NCI-H146 treated with DMSO at 0.1 percent for 48 hours (cell line): ENCODE results near the gene ZSCAN2.

ENCODE experiments used
- DNase-seq: peaks from one replicate; lab custom pipeline; 2025; ENCODE audit not compliant: unreplicated experiment; lab: John Stamatoyannopoulos, UW

ZSCAN2 gene

DNA sequence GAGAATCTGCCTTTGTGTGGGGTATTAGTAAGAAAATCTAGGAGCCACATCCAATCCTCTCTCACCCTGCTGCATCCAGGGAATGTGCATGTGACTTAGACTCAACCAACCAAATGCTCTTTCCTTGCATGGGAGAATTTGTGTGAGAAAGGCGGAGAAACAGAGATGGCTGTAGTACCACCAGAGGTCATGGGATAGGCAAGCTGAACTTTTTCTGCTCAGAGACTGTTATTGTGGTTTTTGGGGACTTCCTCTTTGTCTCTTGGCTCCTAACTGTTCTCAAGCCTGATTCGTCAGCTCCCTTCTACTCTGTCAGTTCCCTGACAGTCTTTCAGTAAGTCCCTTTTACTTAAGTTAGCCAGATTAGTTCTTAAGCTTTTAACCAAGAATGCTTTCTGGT is 2.6 kb upstream of the ZSCAN2 start:
- DNase-seq = no peak

DNA sequence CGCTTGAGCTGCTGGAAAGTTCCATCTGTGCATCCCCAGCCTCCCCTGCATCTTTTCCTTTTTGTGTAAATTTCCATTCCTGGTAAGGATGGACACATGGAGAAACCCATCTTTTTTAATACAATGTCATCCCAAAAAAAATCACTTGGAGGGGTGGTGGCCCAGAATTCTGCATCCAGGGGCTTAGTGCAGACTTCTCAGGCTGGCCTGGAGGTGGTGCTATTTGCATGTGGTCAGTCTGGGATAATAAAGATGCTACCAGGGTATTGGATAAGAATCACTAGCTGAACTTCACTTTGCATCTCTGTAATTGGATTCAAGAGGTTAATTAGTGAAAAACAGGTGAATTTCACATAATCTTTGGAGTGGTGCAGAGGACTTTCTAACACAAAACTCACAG is 1.8 kb upstream of the ZSCAN2 start:
- no peak for DNase-seq

- DNase-seq = peak; percentile 29
These were observed 903 bp upstream of the ZSCAN2 start for GRCh38 chr15:84599906-84600305.

DNA sequence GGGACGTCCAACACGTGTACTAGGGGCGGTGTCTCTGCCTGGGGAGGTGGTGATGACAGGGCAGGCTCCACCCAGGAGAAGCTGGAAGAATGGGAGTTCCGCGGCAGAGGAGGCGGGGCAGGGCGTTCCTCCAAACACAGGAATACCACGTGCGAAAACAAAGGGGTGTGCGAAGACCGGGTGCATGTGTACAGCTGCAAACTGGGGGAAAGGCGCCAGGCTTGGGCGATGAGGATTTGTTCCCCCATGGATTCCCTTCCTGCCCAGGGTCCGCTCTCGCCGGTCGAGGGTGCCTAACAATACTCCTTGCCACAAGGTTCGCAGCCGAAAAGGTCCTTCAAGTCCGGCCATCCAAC is 500 bp upstream of the ZSCAN2 start:
- peak; percentile 55 for DNase-seq

DNA sequence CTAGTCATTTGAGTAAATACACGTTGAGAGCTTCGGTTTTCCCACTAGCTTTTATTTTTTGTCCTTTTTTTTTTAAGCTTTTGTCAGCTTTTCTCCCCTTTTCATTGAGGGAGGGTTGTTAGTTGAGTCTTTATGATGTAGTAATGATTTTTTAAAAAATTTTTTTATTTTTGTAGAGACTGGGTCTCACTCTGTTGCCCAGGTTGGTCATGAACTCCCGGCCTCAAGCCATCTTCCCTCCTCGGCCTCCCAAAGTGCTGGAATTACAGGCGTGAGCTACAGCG is 688 bp downstream of the ZSCAN2 start:
- DNase-seq = no peak

GRCh38 chr15:84603630-84604379 is 3.0 kb downstream of the ZSCAN2 start:
- no peak for DNase-seq

- DNase-seq = no peak
These were observed 4.2 kb downstream of the ZSCAN2 start for GRCh38 chr15:84604826-84605553.

DNA sequence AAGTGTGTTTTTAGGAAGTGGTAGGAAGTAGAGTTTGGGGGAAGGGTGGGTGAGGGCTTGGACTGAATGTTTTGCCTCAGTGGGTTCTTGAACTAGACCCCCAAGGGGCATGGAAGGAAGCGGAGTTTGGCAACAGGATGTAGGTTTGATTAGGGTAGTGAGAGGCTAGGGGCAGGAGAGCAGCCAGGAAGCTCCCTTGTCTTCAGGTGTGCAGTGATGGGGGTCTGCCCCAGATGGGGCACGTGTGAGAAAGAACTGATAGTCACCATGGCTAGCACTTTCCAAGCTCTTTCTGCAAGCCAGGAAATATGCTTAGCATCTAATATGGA is 4.7 kb downstream of the ZSCAN2 start:
- no peak for DNase-seq

DNA sequence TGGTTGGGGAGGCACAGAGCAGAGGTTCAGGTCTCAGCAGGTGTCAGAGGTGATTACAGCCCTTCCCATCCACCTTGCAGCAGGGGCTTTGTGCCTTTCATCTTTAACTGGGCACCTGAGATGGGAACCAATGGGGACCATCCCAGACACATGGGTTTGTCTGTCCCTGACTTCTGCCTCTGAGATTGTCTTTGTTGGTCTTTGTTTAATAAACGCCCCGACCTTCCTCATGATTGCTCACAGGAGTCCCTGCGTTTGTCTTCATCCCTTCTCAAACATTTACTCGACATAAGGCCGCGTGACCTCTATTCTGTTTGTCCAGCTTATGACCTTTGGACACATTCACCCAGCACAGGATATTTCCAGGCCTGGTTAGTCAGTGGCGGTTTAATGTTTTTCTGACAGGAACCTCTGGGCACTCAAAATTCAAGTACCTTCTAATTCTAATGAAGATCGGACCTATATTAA is 5.9 kb downstream of the ZSCAN2 start:
- DNase-seq = no peak

- DNase-seq = no peak
These were observed 8.0 kb downstream of the ZSCAN2 start for GRCh38 chr15:84608707-84609284.

DNA sequence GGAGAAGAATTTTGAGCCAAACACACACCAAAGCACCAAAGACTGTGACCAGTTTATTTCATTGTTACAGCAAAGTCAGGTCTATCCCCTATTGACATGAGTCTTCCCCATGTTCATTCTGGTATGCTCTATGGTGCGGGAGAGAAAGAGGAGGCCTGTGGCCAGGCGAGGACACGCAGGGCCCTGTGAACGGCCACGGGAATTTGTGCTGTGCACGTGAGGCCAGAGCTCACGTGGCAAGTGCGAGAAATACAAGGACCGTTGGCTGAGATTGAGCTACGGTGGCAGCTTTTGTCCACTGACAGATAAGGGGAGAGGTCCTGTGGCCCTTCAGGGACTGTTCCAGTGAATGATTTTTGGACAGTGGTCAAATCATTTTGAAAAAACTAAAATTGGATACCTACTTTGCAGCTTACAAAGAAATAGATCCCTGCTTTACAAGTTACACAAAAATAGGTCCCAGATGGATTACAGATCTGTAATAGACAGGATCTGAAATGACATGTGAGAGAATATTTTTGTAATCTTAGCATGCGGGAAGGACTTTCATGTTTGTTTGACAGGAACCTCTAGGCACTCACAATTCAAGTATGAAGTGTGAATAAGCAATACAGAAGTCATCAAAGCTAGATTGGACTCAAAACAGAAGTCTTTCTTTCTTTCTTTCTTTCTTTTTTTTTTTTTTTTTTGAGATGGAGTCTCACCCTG is 9.2 kb downstream of the ZSCAN2 start:
- no peak for DNase-seq

GRCh38 chr15:84611631-84612030 is 10.8 kb downstream of the ZSCAN2 start:
- DNase-seq = no peak

- DNase-seq = no peak
These were observed 15.4 kb downstream of the ZSCAN2 start for GRCh38 chr15:84616235-84616634.

- no peak for DNase-seq
These were observed 19.8 kb downstream of the ZSCAN2 start for GRCh38 chr15:84620626-84621025.

GRCh38 chr15:84621358-84621979 is 20.7 kb downstream of the ZSCAN2 start:
- no peak for DNase-seq

- DNase-seq = no peak
These were observed 23.6 kb downstream of the ZSCAN2 start for GRCh38 chr15:84624359-84624758.

GRCh38 chr15:84625123-84625522 is 24.3 kb downstream of the ZSCAN2 start:
- DNase-seq = no peak

- no peak for DNase-seq
These were observed 28.2 kb downstream of the ZSCAN2 start for GRCh38 chr15:84629033-84629432.

GRCh38 chr15:84631706-84632272 is 31.0 kb downstream of the ZSCAN2 start:
- no peak for DNase-seq

DNA sequence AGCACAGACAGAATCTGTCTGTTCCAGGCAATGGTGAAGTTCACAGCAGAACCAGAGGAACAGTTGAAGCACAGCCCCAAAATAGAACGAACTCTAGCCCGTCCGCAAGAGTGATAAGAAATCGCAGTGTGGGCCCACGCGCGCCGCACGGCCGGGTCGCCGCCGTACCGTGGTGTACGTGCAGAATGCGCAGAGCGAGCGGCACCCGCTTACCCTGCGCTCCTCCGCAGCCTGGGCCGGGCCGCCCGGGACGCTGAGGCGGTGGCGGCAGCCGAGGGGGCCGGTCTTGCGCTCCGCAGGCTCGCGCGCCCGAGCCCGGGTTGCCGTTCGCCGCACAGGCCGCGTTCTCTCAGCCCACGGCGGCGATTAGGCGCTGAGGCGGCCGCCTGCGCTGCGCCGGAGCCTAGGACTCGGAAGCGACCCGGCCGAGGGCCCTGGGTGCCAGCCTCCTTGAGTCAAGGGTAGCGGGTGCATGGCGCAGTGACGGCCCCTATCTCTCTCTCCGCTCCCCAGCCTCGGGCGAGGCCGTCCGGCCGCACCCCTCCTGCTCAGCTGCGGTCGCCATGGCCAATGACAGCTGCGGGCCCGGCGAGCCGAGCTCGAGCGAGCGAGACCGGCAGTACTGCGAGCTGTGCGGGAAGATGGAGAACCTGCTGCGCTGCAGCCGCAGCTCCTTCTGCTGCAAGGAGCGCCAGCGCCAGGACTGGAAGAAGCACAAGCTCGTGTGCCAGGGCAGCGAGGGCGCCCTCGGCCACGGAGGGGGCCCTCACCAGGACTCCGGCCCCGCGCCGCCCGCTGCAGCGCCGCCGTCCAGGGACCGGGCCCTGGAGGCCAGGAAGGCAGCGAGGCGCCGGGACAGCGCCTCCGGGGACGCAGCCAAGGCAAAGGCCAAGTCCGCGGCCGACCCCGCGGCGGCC is 32.8 kb downstream of the ZSCAN2 start:
- DNase-seq = peak; percentile 7
